ENCODE data around the gene ZNF724. TPM values are rescaled to one million over a fixed set of nuclear protein-coding genes. Genes with fewer than 3 reads are reported as not detected.
"Not testable (repeated sequence)": the region's sequence is repeated elsewhere in the genome, so short reads cannot be mapped to it uniquely, and the experiment has no call there.

The ZNF724 gene
- total RNA-seq, result 1.7 TPM
- long read RNA-seq, partial matches to known transcripts, result 0 of 2 reads
- long read RNA-seq, other reads (novel, unspliced or antisense), result 1 of 2 reads

GRCh38 chr19:23249911-23250649, at the start of gene ZNF724:
Gene ZNF724, minus strand, starts transcription at chr19:23250394. Its CDS starts 152 bp downstream, at chr19:23250242.
- peaks cover 11% of the 10 kb centered on the region for H3K4me1 ChIP-seq
- DNase-seq (peak; percentile 93), ATAC-seq (peak; percentile 99 to 100)
- no peaks in the 10 kb centered on the region for H3K27me3 ChIP-seq (ENCODE audit: low read depth)
- TF ChIP-seq CTCF (IDR thresholded peaks at IDR 0.05), result no peak
- H3K36me3 ChIP-seq, result no peaks in the 10 kb centered on the region
- H3K27ac ChIP-seq, result peak within 1 kb of the TSS; percentile 63
- peak within 1 kb of the TSS; percentile 77 for H3K4me3 ChIP-seq
- no peaks in the 10 kb centered on the region for H3K9me3 ChIP-seq
- intact Hi-C loops (cut with DNase I), result no loop called here

- no peaks in the 10 kb centered on the region for H3K27me3 ChIP-seq (ENCODE audit: low read depth)
- no peak overlapping the region for H3K4me3 ChIP-seq
- H3K27ac ChIP-seq, result no peak overlapping the region
- intact Hi-C loops (cut with DNase I), result no loop called here
- DNase-seq (no peak), ATAC-seq (no peak)
- H3K4me1 ChIP-seq, result no peaks in the 10 kb centered on the region
- TF ChIP-seq CTCF (IDR thresholded peaks at IDR 0.05), result no peak
- no peaks in the 10 kb centered on the region for H3K9me3 ChIP-seq
- H3K36me3 ChIP-seq, result no peaks in the 10 kb centered on the region
Measured at GRCh38 chr19:23294141-23294540, 43.9 kb upstream of the ZNF724 start.

DNA sequence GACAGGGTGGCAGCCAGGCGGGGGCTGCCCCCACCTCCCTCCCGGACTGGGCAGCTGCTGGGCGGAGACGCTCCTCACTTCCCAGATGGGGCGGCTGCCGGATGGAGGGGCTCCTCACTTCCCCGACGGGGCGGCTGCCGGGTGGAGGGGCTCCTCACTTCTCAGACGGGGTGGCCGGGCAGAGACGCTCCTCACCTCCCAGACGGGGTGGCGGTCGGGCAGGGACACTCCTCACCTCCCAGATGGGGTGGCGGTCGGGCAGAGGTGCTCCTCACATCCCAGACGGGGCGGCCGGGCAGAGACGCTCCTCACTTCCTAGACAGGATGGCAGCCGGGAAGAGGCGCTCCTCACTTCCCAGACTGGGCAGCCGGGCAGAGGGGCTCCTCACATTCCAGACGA, 39.8 kb upstream of the ZNF724 start:
- H3K9me3 ChIP-seq; ATAC-seq; H3K4me1 ChIP-seq; H3K27ac ChIP-seq; H3K36me3 ChIP-seq; intact Hi-C loops (cut with DNase I); H3K4me3 ChIP-seq; DNase-seq; H3K27me3 ChIP-seq (ENCODE audit: low read depth): not testable (repeated sequence)

DNA sequence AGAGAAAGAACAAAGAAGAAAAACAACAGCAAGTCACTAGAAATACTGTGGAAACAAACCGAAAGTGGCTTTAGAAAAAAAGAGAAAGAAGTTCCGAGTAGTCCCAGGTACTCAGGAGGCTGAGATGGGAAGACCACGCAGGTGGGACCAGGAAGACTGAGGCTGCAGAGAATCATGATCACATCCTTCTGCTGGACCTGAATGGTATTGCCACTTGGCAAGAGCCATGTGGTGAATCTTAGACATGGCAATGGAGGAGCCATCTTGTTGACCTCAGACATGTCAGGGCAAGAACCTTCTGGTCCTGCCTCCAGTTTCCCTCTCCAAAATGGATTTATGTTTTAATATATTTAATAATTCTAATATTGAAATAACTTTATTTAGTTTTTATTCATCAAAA, 37.4 kb upstream of the ZNF724 start:
- Histone ChIP-seq H3K27me3 (ENCODE audit: low read depth) (no peaks in the 10 kb centered on the region), H3K4me1 (no peaks in the 10 kb centered on the region), H3K36me3 (no peaks in the 10 kb centered on the region), H3K4me3 (no peak overlapping the region), H3K9me3 (no peaks in the 10 kb centered on the region), H3K27ac (no peak overlapping the region)
- ATAC-seq, result no peak
- DNase-seq, result no peak
- intact Hi-C loops (cut with DNase I), result no loop called here
- no peak for TF ChIP-seq CTCF (IDR thresholded peaks at IDR 0.05)

GRCh38 chr19:23286477-23286876, 36.3 kb upstream of the ZNF724 start:
- intact Hi-C loops (cut with DNase I), result no loop called here
- Histone ChIP-seq H3K4me1 (no peaks in the 10 kb centered on the region), H3K27me3 (ENCODE audit: low read depth) (no peaks in the 10 kb centered on the region), H3K27ac (no peak overlapping the region), H3K9me3 (no peaks in the 10 kb centered on the region), H3K4me3 (no peak overlapping the region), H3K36me3 (no peaks in the 10 kb centered on the region)
- no peak for DNase-seq
- TF ChIP-seq CTCF (IDR thresholded peaks at IDR 0.05), result peak; percentile 16
- ATAC-seq, result no peak

GRCh38 chr19:23285948-23286347, 35.8 kb upstream of the ZNF724 start:
- ATAC-seq, result no peak

DNA sequence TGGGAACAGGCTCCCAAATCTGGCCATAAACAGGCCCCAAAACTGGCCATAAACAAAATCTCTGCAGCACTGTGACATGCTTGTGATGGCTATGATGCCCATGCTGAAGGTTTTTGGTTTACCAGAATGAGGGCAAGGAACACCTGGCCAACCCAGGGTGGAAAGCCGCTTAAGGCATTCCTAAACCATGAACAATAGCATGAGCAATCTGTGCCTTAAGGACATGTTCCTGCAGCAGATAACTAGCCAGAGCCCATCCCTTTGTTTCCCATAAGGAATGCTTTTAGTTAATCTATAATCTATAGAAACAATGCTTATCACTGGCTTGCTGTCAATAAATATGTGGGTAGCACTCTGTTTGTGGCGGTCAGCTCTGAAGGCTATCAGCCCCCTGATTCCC, 35.1 kb upstream of the ZNF724 start:
- H3K9me3 ChIP-seq; H3K4me1 ChIP-seq; ATAC-seq; H3K27me3 ChIP-seq (ENCODE audit: low read depth); H3K27ac ChIP-seq; intact Hi-C loops (cut with DNase I); H3K36me3 ChIP-seq; DNase-seq; H3K4me3 ChIP-seq: not testable (repeated sequence)

More at GRCh38 chr19:23285948-23286347, 35.8 kb upstream of the ZNF724 start:
- Histone ChIP-seq H3K27me3 (ENCODE audit: low read depth) (no peaks in the 10 kb centered on the region), H3K4me1 (no peaks in the 10 kb centered on the region), H3K9me3 (no peaks in the 10 kb centered on the region), H3K36me3 (no peaks in the 10 kb centered on the region), H3K4me3 (no peak overlapping the region), H3K27ac (no peak overlapping the region)
- no peak for TF ChIP-seq CTCF (IDR thresholded peaks at IDR 0.05)
- DNase-seq, result no peak
- intact Hi-C loops (cut with DNase I), result no loop called here
